NCI-H2081 (cell line): ENCODE measurements around the gene AS3MT.

ENCODE experiments used
- DNase-seq, 2 experiments: peaks; one replicate each; lab custom pipeline; 2025; lab: John Stamatoyannopoulos, UW

The AS3MT gene

GRCh38 chr10:102856758-102857424 is 12.4 kb upstream of the AS3MT start:
- no peak for DNase-seq

DNA sequence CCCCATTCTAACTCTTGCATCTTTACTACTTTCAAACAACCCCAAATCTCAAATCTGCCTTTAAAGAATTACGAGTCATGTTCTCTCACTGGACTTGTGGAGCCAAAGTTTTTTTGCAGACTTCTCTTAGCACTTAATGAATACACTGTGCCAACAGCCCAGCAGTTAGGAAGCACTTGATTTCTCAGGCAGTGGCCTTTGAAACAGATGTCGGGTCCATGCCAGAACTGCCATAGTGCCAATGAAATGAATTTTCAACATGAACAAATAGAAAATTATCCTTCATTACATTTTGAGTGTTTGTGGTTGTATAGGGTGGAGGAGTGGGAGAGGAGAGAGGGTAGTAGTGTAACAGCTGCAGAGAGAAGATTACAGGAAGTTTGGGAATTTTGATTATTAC is 9.4 kb upstream of the AS3MT start:
- DNase-seq: peak; percentile 25 to 67

DNA sequence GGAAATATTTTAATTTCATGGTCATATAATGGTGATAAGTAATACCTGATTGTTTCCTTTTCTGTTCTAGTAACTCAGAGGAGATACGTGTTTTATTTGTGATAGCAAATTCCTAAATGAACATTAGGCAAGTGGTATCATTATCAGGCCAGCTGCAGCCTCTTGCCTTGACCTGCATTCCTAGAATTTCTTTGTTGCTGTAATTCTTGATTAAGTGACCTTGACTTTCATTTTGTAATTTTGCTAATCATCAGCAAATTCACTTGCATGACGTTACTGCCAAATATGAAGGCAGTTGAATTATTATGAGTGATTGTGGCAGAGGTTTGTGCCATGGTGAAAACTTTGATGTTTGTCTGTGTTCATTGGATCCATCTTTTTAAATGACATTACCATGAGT is 5.6 kb upstream of the AS3MT start:
- no peak for DNase-seq

GRCh38 chr10:102865620-102866019 is 3.6 kb upstream of the AS3MT start:
- DNase-seq: no peak

- no peak for DNase-seq
Observed at GRCh38 chr10:102868911-102869257, 386 bp upstream of the AS3MT start.

GRCh38 chr10:102870221-102870620 is 951 bp downstream of the AS3MT start:
- DNase-seq: no peak

GRCh38 chr10:102872163-102872562 is 2.9 kb downstream of the AS3MT start:
- DNase-seq: no peak

- no peak for DNase-seq
Observed at GRCh38 chr10:102876747-102877153, 7.5 kb downstream of the AS3MT start.

- no peak for DNase-seq
Observed at GRCh38 chr10:102878629-102879028, 9.4 kb downstream of the AS3MT start.

GRCh38 chr10:102880256-102880655 is 11.0 kb downstream of the AS3MT start:
- no peak for DNase-seq

DNA sequence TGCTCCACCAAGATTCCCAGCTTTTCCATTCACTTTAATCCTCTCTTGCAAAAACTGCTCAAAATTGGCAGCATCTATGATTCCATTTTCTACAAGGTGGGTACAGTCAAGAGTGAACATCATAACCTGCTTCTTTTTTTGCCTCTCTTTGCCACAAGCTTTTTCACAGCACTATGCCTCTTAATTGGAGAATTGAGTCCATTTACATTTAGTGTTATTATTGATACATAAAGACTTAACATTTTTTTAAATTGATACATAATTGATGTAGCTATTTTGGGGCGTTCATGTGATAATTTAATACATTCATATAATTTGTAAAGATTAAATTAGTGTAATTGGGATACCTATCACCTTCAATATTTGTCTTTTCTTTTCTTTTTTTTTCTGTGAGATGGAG is 18.8 kb downstream of the AS3MT start:
- no peak for DNase-seq

DNA sequence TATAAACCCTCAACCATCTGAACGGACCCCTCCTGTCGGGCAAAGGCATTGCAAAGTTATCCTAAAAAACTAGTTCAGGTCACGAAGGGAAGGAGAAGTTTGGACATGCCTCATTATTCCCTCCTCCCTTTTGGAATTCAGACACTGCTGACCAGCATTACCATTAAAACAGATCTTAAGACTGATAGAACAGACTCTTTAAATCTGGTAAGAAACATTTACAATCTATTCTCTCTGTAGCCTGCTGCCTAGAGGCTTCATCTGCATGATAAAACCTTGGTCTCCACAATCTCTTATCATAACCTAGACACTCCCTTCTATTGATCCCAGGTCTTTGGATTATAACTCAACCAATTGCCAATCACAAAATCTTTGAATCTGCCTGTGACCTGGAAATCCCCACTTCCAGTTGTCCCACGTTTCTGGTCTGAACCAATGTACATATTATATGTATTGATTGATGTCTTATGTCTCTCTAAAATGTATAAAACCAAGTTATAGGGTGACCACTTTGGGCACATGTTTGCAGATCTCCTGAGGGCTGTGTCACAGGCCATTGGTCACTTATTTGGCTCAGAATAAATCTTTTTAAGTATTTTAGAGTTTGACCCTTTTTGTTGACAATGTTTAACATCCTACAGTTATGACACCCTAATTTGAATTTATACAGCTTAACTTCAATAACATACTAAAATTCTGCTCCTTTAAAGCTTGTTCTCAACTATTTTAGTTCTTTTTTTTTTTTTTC is 25.4 kb downstream of the AS3MT start:
- no peak for DNase-seq

DNA sequence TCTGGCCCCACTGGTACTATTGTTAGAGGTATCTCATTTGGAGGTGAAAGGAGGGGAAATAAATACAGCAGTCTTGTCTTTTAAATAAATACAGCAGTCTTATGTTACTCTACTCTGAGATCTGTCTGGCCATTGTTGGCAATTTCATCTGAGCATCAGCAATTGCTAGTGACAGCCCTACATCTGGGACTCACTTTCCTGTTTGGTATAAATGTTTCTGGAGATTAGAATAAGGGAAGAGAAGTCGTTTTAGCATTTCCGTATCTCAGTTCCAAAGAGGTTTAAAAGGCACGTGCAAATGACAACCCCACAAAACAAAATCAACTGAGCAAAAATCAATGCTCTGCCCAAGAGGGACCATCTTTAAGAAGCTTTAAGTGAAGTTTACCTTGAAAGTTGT is 30.7 kb downstream of the AS3MT start:
- DNase-seq: no peak

- no peak for DNase-seq
Observed at GRCh38 chr10:102904346-102904745, 35.1 kb downstream of the AS3MT start.

GRCh38 chr10:102906507-102906906 is 37.2 kb downstream of the AS3MT start:
- no peak for DNase-seq

DNA sequence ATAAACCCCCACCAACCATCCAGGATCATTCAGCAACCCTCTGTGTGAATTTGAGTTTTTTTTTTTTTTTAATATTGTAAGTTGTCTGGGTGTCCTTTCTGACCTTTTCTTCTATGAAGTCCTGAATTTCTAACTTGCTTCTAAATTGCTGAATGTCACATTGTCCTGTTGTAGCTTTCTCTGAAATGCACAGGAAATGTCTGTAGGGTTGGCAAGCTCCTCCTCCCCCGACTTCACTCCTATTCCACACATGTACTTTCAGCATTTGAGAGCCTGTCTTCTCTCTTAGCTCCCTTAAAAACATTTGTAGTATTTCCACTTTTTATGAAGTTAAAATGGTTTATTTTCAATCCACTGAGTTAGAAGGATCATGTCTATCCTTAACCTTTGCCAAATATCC is 45.5 kb downstream of the AS3MT start:
- no peak for DNase-seq

DNA sequence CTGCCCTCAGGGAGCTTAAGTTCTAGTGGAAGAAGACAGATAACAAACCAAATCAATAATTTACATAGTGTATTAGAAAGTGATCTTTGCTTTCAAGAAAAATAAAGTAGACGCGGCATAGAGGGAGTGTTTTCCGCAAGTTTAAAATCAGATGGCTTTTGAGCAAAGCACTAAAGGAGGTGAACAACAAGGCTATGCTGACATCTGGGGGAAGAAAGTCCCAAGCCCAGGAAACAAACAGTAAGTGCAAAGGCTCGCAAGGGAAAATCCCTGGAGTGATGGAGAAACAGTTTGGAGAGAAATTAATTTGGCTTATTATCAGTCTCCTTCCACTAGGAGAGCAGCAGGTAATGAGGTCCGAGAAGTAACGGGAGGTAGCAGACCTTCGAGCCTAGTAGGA is 46.9 kb downstream of the AS3MT start:
- no peak for DNase-seq

- peak; percentile 50 to 65 for DNase-seq
Observed at GRCh38 chr10:102917314-102917961, 48.2 kb downstream of the AS3MT start.

DNA sequence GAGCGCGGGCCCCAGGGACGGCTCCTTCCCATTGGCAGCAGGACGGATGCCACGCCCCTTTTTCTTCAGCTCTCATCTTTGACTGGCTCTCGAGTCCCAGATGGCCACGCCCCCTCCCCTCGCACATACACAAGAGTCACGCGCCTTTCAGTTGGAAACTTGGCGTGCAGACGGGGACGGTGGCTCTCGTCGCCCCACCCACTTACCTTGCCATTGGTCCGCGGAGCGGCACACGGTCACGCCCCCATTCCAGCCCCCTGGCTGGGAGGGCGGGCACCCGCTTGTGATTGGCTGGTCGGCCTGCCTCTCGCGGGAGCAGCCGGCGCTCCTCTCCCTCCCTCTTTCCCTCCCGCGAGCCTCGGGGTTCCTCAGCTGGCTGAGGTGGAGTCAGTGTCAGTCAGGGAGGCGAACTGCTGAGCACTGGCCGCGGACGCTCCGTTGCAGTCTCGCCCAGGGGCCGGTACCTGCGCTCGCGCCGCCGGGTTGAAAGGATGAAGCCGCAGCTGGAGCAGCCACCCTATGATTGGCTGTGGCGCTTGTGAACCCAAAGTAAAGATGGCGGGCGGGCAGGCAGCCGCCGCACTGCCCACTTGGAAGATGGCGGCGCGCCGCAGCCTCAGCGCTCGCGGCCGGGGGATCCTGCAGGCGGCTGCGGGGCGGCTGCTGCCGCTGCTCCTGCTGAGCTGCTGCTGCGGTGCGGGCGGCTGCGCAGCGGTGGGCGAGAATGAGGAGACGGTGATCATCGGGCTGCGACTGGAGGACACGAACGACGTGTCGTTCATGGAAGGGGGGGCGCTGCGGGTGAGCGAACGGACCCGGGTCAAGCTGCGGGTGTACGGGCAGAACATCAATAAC is 48.9 kb downstream of the AS3MT start, which contains the start of gene CNNM2:
Gene CNNM2, plus strand, starts transcription at position 333 of the 855 bp plus-strand sequence. Its CDS starts 187 bp downstream, at position 520.
- DNase-seq: peak; percentile 98 to 99

DNA sequence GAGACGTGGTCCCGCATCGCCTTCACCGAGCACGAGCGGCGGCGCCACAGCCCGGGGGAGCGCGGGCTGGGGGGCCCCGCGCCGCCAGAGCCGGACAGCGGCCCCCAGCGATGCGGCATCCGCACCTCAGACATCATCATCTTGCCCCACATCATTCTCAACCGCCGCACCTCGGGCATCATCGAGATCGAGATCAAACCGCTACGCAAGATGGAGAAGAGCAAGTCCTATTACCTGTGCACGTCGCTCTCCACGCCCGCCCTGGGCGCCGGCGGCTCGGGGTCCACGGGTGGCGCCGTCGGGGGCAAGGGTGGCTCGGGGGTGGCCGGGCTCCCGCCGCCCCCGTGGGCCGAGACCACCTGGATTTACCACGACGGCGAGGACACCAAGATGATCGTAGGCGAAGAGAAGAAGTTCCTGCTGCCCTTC is 49.6 kb downstream of the AS3MT start:
- DNase-seq: peak in 1 of 2 experiments; percentile 6

- DNase-seq: peak in 1 of 2 experiments; percentile 30
Observed at GRCh38 chr10:102919246-102919959, 50.1 kb downstream of the AS3MT start.
